Right lobe of liver (tissue), 4 donors: ENCODE data around the gene PARVB.
"Not testable (repeated sequence)": the region's sequence is repeated elsewhere in the genome, so short reads cannot be mapped to it uniquely, and the experiment has no call there.

Experiments
- POLR2A ChIP-seq: fragments of 450-650 bp; IDR thresholded peaks from one replicate; pipeline ENCODE4 v1.6.1; 2017; ENCODE audit warnings: antibody characterized with exemption, mild to moderate bottlenecking
- TF ChIP-seq, protein P1 (sequence below), 4 donors: fragments of 200-600 bp in 3 of 4; fragments of 450-650 bp in 1 of 4; IDR thresholded peaks; one replicate each; pipeline versions ENCODE4 v1.5.1 to v1.8.0; 2016 to 2022; ENCODE audit warnings: antibody characterized with exemption in 4 of 4, mild to moderate bottlenecking in 2 of 4
- donor health status: DM: no; HTN: no; CAD: no.
- donor health status: DM: no; HTN: no; CAD: no.
- donor health status: DM: no; HTN: yes; CAD: no.

DNA sequence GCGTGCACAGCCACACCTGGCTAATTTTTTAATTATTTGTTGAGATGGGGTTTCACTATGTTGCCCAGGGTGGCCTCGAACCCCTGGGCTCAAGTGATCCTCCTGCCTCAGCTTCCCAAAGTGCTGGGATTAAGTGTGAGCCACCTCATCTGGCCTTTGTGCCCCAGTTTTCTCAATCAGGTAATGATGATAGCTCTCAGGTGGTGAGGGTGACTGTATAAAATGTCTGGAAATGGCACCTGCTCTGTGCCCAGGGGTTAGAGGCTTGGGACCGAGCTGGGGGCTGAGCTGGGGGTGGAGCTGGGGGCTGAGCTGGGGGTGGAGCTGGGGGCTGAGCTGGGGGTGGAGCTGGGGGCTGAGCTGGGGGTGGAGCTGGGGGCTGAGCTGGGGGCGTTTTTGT is 32.5 kb downstream of the PARVB start:
- TF ChIP-seq, protein P1, sequence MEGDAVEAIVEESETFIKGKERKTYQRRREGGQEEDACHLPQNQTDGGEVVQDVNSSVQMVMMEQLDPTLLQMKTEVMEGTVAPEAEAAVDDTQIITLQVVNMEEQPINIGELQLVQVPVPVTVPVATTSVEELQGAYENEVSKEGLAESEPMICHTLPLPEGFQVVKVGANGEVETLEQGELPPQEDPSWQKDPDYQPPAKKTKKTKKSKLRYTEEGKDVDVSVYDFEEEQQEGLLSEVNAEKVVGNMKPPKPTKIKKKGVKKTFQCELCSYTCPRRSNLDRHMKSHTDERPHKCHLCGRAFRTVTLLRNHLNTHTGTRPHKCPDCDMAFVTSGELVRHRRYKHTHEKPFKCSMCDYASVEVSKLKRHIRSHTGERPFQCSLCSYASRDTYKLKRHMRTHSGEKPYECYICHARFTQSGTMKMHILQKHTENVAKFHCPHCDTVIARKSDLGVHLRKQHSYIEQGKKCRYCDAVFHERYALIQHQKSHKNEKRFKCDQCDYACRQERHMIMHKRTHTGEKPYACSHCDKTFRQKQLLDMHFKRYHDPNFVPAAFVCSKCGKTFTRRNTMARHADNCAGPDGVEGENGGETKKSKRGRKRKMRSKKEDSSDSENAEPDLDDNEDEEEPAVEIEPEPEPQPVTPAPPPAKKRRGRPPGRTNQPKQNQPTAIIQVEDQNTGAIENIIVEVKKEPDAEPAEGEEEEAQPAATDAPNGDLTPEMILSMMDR (IDR thresholded peaks at IDR 0.05): not testable (repeated sequence)
- not testable (repeated sequence) for TF ChIP-seq POLR2A
